GM18909 (cell line): ENCODE data around the gene TCF21.
"Not testable (repeated sequence)": the region's sequence is repeated elsewhere in the genome, so short reads cannot be mapped to it uniquely, and the experiment has no call there.

Experiments used
- ATAC-seq: cut with Tn5 transposase; IDR thresholded peaks from one replicate; pipeline ENCODE4 v1.9.1; 2021; ENCODE audit warnings: mild to moderate bottlenecking; ENCODE audit not compliant: unreplicated experiment, poor library complexity

Gene TCF21

DNA sequence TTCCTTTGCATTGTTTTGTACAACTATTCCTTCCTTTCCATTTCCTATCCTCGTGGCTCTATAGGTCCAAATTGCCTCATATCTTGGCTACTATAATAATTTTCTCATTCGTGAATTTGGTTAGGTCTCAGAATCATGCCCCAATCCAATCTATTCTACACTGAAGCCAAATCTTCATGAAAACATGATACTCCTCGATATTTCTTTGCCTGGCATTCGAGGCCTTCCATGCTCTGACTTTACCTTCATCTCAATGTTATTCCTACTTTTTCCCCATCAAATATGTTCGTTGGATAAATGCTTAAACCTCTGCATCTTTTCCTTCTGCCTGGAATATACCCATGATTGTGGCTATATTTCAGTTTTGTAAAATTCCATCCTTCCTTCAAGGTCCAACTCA, 30.4 kb downstream of the TCF21 start:
- ATAC-seq, result no peak

DNA sequence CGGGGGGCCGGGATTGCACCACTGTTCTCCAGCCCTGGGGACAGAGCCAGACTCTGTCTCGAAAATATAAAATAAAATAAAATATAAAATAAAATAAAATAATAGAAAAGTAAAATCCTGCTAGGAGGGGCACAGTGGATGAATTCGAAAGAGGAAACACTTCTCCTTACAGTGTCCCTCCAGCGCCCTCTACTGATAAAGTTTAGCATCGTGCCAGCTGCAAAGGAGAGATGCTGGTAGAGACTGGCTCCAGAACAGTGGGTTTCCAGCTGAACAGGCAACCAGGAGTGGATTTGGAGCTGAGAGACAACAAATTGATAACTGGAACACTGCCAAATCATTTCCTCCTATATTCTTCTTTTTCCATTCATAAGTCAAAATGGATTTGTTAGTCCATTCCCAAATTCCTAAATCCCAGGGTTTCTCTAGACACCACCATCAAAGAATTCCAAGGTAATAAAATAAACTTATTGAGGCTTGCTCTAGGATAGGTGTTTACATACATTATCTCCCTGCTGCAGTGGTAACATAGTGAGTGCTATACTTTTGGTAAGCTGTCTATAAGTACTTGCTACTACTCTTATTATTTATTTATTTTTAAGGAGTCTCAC, 32.4 kb downstream of the TCF21 start:
- peak; percentile 59 for ATAC-seq

DNA sequence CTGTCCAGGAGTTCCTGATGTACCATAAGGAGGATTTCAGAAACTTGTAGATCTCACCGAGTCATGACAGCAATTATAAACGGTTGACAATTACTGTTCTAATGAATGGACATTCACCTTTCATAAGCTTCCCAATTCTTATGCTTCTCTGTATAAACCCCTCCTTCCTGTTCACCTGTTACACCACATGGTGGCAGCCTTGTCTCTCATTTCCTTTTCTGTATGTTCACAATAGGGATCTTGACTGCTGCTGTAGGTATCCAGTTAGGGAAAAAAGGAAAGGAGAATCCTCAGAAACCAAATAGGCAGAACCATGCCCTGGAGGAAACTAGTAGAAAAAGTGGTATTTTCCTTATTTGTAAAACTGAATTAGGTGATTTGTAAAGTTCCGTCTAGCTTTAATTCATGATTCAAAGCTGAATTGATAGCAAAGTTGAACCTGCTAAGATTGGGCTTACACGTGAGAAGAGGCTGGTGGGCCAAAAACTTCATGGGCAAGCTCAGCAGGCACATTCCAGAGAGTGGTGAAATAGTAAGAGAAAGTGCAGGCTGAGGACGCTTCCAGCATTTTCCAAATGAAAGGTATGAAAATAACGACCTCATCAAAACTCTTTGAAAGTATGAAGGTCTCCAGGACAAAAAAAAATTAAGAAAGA, 35.2 kb downstream of the TCF21 start:
- peak; percentile 79 for ATAC-seq

DNA sequence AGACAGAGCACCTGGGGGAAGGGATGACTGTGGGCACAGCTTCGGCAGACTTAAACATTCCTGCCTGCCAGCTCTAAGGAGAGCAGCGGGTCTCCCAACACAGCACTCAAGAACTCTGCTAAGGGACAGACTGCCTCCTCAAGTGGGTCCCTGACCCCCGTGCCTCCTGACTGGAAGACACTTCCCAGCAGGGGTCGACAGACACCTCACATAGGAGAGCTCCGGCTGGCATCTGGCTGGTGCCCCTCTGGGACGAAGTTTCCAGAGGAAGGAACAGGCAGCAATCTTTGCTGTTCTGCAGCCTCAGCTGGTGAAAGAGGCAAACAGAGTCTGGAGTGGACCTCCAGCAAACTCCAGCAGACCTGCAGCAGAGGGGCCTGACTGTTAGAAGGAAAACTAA, 42.3 kb downstream of the TCF21 start:
- not testable (repeated sequence) for ATAC-seq

DNA sequence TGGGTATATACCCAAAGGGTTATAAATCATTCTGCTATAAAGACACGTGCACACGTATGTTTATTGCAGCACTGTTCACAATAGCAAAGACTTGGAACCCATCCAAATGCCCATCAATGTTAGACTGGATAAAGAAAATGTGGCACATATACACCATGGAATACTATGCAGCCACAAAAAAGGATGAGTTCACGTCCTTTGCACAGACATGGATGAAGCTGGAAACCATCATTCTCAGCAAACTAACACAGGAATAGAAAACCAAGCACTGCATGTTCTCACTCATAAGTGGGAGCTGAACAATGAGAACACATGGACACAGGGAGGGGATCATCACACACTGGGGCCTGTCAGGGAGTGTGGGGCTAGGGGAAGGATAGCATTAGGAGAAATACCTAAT, 47.4 kb downstream of the TCF21 start:
- not testable (repeated sequence) for ATAC-seq

DNA sequence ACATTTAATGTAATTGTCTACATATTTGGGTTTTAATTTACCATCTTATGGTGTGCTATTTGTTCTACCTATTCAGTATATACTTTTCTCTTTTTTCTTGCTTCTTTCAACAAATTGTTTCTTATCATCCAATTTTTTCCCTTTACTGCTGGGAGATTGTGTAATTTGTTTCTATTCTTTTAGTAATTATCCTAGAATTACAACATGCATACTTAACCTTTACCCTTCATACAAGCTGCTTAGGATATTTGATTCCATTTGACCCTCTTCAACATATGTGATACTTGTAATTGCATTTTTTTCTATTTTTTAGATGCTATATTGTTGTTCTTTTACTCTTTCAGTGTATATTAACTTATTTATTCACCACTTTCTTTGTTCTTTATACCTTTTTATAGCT, 49.0 kb downstream of the TCF21 start:
- ATAC-seq, result no peak

DNA sequence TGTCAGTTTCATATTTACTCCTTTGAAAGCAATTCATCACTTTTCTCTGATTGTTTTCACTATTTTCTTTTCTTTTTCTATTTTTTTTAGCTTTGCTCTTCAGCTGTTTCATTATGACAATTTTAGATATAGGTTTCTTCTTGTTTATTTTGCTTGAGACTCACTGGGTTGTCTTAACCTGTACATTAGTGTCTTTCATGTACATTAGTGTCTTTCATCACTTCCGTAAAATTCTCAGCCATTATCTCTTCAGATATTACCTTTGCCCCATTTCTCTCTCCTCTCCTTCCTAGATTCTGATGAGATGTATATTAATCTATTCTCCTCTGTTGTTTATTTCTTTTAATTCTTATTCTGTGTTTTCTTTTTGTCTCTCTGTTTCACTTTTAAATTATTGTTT, 49.6 kb downstream of the TCF21 start:
- no peak for ATAC-seq

DNA sequence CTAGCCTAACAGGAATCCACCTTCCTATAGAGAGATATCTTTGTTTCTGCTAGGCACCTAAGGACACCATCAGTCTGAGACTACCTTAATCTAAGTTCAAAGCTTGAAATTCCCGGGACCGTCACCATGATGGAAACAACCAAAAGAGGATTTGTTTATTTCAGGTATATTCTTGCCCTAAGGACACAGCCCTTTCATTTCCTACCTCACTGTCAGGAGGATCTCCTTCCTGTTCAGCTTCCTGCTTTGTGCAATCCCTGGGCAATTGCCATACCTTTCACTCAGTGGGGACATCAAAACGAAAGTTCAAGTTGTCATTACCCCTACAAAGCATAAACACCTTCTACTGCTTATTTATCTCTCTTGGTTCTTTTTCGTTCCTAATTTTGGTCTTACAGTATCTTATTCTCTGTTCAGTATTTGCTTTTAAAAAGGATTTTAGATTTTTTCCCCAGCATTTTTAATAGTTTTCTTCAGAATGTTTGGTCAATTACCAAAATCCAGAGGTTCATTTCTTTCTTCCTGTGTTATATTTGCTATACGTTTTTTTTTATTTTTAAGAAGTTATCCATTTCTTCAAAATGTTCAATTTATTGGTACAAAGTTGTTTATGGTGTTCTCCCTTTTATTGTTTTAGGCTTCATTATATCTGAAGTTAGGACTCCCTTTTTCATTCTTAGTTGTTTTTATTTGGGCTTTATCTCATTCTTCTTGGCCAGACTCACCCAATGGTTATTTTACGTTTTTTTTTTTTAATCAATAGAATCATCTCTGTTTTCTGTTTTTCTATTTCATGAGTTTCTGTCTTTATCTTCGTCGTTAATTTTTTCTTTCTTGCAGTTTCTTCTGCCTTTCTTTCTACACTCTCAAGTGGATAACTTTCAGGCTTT, 51.1 kb downstream of the TCF21 start:
- ATAC-seq, result no peak
